H54 (cell line): Measurements from ENCODE around the gene LATS2.
"Not testable (repeated sequence)": the region's sequence is repeated elsewhere in the genome, so short reads cannot be mapped to it uniquely, and the experiment has no call there.

ENCODE experiments used
- DNase-seq: peaks from one replicate; pipeline ENCODE4 v3.0.0; 2011; ENCODE audit warnings: low spot score, mixed read lengths; ENCODE audit not compliant: insufficient read length
- FAIRE-seq: peaks from 3 replicates; lab custom pipeline; 2011; peaks lifted over from hg19 to GRCh38; lab: Jason Lieb, UNC
- POLR2A ChIP-seq: IDR thresholded peaks from 2 replicates; pipeline ENCODE4 v1.6.1; 2011; ENCODE audit warnings: low read depth, mild to moderate bottlenecking, low read length

LATS2 gene

GRCh38 chr13:20952838-20953237 lies 108.5 kb downstream of the LATS2 start:
- TF ChIP-seq POLR2A, result no peak
- DNase-seq (no peak), FAIRE-seq (no peak)

DNA sequence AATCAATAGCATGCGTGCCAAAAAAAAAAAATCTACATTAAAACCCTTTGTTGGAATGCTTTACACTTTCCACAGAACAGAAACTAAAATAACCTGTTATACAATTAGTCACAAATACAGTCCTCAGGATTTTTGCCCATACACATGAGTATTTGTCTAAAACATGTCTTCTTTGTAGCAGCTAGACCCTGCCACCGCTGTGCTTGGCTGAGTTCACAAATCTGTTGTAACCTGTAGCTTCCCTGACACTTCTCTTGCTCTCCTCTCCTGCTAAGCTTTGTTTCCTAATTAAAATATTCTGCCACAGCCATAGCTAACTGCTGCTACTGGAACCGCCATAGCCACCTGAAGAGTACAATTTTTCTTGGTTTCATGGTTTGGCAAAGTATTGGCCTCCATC lies 113.4 kb downstream of the LATS2 start:
- not testable (repeated sequence) for FAIRE-seq, DNase-seq

GRCh38 chr13:20945952-20946383 lies 115.4 kb downstream of the LATS2 start:
- FAIRE-seq (no peak), DNase-seq (no peak)

GRCh38 chr13:20942938-20943559 lies 118.3 kb downstream of the LATS2 start:
- DNase-seq (no peak), FAIRE-seq (no peak)
- no peak for TF ChIP-seq POLR2A

More at GRCh38 chr13:20945952-20946383, 115.4 kb downstream of the LATS2 start:
- no peak for TF ChIP-seq POLR2A

- FAIRE-seq, DNase-seq: not testable (repeated sequence)
Observed at GRCh38 chr13:20940511-20940910, 120.9 kb downstream of the LATS2 start.

GRCh38 chr13:20940083-20940482 lies 121.3 kb downstream of the LATS2 start:
- DNase-seq (no peak), FAIRE-seq (no peak)
- no peak for TF ChIP-seq POLR2A

- no peak for TF ChIP-seq POLR2A
- FAIRE-seq, result no peak
- DNase-seq, result no peak
Observed at GRCh38 chr13:20939662-20940061, 121.7 kb downstream of the LATS2 start.

DNA sequence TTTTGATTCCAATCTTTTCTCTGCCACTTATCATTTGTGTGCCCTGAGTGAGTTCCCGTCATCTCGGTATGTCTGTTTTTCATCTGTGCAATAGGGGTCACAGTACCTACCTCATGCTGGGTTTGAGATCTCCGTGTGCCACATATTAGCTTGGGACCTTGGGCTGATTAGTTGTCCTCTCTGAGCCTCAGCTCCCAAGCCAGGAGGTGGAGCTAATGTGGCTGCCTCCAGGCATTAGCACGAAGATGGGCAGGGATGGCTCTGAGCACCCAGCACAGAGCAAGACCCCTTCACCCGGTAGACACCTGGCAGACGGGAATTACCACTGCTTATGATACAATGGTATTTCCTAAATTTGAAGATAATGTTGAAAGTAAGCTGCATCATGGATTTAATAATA lies 123.1 kb downstream of the LATS2 start:
- DNase-seq (no peak), FAIRE-seq (no peak)

DNA sequence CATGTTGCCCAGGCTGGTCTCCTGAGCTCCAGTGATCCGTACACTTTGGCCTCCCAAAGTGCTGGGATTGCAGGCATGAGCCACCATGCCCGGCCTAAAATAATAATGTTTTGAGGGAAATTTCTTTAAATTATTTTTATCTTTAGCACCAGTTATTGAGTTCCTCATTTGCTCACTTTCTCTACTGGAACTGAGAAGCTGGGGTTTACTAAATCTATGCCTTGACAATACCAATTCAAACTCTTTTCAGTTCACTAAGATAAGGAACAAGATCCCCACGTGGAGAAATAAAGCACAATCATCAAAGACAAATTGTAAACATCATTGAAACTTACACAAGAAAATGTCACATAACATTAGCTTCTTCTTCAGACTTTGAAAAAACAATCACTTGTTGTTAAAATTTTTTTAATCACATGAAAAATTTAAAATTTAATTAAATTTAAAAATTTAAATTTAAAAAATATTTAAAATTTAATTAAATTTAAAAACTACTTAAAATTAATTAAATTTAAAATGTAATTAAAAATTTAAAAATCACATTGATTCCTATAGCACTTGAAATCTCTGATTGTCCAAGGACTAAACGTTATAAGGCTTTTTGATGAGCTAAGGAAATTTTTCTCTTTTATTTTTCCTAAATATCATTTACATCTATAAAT lies 133.7 kb downstream of the LATS2 start:
- DNase-seq, result no peak
- FAIRE-seq, result no peak
- TF ChIP-seq POLR2A, result no peak

More for the DNA sequence above, 123.1 kb downstream of the LATS2 start:
- no peak for TF ChIP-seq POLR2A

DNA sequence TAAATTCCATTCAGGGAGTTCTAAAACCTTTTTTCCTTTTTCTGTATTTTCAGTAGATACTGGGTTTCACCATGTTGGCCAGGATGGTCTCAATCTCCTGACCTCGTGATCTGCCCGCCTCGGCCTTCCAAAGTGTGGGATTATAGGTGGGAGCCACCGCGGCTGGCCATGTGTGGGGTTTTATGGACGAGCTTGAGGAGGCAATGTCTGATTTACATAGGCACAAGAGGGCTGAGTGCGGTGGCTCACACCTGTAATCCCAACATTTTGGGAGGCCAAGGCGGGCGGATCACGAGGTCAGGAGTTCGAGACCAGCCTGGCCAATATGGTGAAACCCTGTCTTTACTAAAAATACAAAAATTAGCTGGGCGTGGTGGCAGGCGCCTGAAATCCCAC lies 136.0 kb downstream of the LATS2 start:
- FAIRE-seq, DNase-seq: not testable (repeated sequence)

GRCh38 chr13:20924758-20925394 lies 136.5 kb downstream of the LATS2 start:
- no peak for FAIRE-seq
- TF ChIP-seq POLR2A, result no peak
- DNase-seq, result no peak

DNA sequence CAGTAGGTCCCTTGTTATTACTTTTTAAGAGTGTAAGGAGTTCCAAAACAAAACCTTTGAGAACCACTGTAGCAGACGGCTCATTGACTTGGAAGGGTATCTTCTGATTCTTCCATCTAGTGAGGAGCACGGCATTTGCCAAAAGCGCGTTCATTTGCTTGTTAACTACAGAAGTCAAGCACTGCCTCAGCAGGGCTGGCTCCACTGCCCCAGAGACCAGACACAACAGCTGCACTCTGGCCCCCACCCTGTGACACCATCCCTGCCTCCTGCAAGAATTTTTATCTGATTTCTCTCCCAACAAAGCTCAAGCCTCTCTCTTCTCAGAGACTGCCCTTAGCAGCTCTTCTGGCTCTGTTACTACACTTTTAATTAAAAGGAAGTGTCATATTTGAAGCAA lies 138.1 kb downstream of the LATS2 start:
- DNase-seq, result no peak
- TF ChIP-seq POLR2A, result no peak
- no peak for FAIRE-seq
